ENCODE measurements around the gene SATB2. TPM values are rescaled to one million over a fixed set of nuclear protein-coding genes. Genes with fewer than 3 reads are reported as not detected.

SATB2 gene
- total RNA-seq, 1 donor from 2014 or later: 1.6 TPM

GRCh38 chr2:199468561-199469513 is 11.1 kb upstream of the SATB2 start:
- DNase-seq (ENCODE audit: low read depth) (no peak), FAIRE-seq (no peak)
- no peak for TF ChIP-seq CTCF (IDR thresholded peaks at IDR 0.05; ENCODE audit: insufficient read depth, low read length, severe bottlenecking)
- no peak overlapping the region for H3K4me3 ChIP-seq (ENCODE audit: low read depth, low read length)
- peaks cover 67% of the 10 kb centered on the region for H3K27me3 ChIP-seq (ENCODE audit: control insufficient read depth, insufficient read depth, low read length)
- no peaks in the 10 kb centered on the region for H3K36me3 ChIP-seq (ENCODE audit: control insufficient read depth, insufficient read depth, low read length)

GRCh38 chr2:199467066-199467822 is 9.5 kb upstream of the SATB2 start:
- Histone ChIP-seq H3K36me3 (ENCODE audit: control insufficient read depth, insufficient read depth, low read length) (no peaks in the 10 kb centered on the region), H3K27me3 (ENCODE audit: control insufficient read depth, insufficient read depth, low read length) (peaks cover 83% of the 10 kb centered on the region), H3K4me3 (ENCODE audit: low read depth, low read length) (no peak overlapping the region)
- TF ChIP-seq CTCF (IDR thresholded peaks at IDR 0.05; ENCODE audit: insufficient read depth, low read length, severe bottlenecking): no peak
- DNase-seq (ENCODE audit: low read depth) (no peak), FAIRE-seq (no peak)

GRCh38 chr2:199466692-199467065 is 8.9 kb upstream of the SATB2 start:
- DNase-seq (ENCODE audit: low read depth): no peak
- Histone ChIP-seq H3K4me3 (ENCODE audit: low read depth, low read length) (no peak overlapping the region), H3K27me3 (ENCODE audit: control insufficient read depth, insufficient read depth, low read length) (peaks cover 85% of the 10 kb centered on the region), H3K36me3 (ENCODE audit: control insufficient read depth, insufficient read depth, low read length) (no peaks in the 10 kb centered on the region)
- no peak for FAIRE-seq
- TF ChIP-seq CTCF (IDR thresholded peaks at IDR 0.05; ENCODE audit: insufficient read depth, low read length, severe bottlenecking): no peak

- Histone ChIP-seq H3K4me3 (ENCODE audit: low read depth, low read length) (no peak overlapping the region), H3K36me3 (ENCODE audit: control insufficient read depth, insufficient read depth, low read length) (no peaks in the 10 kb centered on the region), H3K27me3 (ENCODE audit: control insufficient read depth, insufficient read depth, low read length) (peaks cover 86% of the 10 kb centered on the region)
- FAIRE-seq: no peak
- no peak for TF ChIP-seq CTCF (IDR thresholded peaks at IDR 0.05; ENCODE audit: insufficient read depth, low read length, severe bottlenecking)
- no peak for DNase-seq (ENCODE audit: low read depth)
These were observed 8.4 kb upstream of the SATB2 start for GRCh38 chr2:199465988-199466691.

GRCh38 chr2:199465390-199465789 is 7.7 kb upstream of the SATB2 start:
- H3K4me3 ChIP-seq (ENCODE audit: low read depth, low read length): no peak overlapping the region
- no peak for FAIRE-seq
- H3K36me3 ChIP-seq (ENCODE audit: control insufficient read depth, insufficient read depth, low read length): no peaks in the 10 kb centered on the region
- peaks cover 79% of the 10 kb centered on the region for H3K27me3 ChIP-seq (ENCODE audit: control insufficient read depth, insufficient read depth, low read length)
- no peak for TF ChIP-seq CTCF (IDR thresholded peaks at IDR 0.05; ENCODE audit: insufficient read depth, low read length, severe bottlenecking)
- no peak for DNase-seq (ENCODE audit: low read depth)
